Erythroblast (primary cell): Measurements from ENCODE around the gene AOPEP.

Source experiments
- GATA1 ChIP-seq: IDR thresholded peaks from 2 replicates; pipeline ENCODE4 v1.6.1; 2011; ENCODE audit warnings: low read depth, mild to moderate bottlenecking, control low read depth, low read length, moderate library complexity
- POLR2A ChIP-seq: IDR thresholded peaks from 2 replicates; pipeline ENCODE4 v1.6.1; 2011; ENCODE audit warnings: mild to moderate bottlenecking, low read length

DNA sequence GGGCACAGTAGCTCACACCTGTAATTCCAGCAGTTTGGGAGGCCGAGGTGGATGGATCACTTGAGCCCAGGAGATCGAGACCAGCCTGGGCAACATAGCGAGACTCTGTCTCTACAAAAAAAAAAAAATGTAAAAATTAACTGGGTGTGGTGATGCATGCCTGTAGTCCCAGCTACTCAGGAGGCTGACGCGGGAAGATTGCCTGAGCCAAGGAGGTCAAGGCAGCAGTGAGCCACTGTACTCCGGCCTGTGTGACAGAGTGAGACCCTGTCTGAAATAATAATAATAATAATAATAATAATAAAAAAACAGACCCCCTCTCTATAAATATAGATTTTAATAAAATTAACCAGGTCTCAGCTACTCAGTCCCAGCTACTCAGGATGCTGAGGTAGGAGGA lies 179.7 kb downstream of the AOPEP start:
- no peak for TF ChIP-seq POLR2A
- no peak for TF ChIP-seq GATA1
